Measurements from ENCODE around the gene RGS8.

RGS8 gene

DNA sequence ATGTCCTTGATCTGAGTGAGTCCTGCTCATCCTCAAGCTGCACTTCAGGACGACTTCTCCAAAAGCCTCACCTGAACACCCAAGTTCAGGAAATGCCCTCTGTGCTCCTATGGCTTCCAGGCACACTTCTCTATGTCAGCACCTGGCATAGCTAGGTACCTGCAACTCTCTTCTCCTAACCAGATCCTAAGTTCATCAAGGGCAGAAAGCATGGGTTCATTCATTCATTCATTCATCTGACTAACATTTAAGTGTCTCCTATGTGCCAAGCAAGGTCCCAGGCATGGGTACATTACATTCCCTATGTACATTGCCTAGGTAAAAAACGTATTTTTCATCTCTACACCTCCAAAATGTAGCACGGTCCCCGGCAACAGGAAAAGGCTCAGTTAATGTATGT lies 4.0 kb downstream of the RGS8 start:
- H3K4me3 ChIP-seq (ENCODE audit: low read depth, low read length) = no peak overlapping the region
- TF ChIP-seq, protein P1, sequence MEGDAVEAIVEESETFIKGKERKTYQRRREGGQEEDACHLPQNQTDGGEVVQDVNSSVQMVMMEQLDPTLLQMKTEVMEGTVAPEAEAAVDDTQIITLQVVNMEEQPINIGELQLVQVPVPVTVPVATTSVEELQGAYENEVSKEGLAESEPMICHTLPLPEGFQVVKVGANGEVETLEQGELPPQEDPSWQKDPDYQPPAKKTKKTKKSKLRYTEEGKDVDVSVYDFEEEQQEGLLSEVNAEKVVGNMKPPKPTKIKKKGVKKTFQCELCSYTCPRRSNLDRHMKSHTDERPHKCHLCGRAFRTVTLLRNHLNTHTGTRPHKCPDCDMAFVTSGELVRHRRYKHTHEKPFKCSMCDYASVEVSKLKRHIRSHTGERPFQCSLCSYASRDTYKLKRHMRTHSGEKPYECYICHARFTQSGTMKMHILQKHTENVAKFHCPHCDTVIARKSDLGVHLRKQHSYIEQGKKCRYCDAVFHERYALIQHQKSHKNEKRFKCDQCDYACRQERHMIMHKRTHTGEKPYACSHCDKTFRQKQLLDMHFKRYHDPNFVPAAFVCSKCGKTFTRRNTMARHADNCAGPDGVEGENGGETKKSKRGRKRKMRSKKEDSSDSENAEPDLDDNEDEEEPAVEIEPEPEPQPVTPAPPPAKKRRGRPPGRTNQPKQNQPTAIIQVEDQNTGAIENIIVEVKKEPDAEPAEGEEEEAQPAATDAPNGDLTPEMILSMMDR (IDR thresholded peaks at IDR 0.05; ENCODE audit: low read depth, low read length, missing control alignments) = no peak
- DNase-seq (ENCODE audit: low read depth) = no peak

DNA sequence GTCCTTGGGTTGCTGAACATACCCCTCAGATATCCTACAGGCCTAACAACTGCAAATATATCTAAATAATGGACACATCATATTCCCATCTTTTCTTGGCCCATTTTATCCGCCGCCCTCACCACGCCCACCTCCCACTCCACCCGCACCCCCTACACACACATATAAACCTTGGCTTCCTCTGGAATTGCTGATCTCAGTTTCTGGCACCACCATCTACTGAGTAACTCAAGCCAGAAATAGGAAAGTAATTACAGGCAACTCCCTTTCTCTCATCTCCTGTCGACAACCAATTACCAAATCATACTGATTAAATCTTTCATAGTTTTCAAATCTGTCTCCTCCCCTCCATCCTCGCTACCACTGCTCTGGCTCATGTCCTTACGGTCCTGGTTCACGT lies 4.7 kb downstream of the RGS8 start:
- DNase-seq (ENCODE audit: low read depth) = no peak
- TF ChIP-seq, protein P1 (IDR thresholded peaks at IDR 0.05; ENCODE audit: low read depth, low read length, missing control alignments) = no peak

DNA sequence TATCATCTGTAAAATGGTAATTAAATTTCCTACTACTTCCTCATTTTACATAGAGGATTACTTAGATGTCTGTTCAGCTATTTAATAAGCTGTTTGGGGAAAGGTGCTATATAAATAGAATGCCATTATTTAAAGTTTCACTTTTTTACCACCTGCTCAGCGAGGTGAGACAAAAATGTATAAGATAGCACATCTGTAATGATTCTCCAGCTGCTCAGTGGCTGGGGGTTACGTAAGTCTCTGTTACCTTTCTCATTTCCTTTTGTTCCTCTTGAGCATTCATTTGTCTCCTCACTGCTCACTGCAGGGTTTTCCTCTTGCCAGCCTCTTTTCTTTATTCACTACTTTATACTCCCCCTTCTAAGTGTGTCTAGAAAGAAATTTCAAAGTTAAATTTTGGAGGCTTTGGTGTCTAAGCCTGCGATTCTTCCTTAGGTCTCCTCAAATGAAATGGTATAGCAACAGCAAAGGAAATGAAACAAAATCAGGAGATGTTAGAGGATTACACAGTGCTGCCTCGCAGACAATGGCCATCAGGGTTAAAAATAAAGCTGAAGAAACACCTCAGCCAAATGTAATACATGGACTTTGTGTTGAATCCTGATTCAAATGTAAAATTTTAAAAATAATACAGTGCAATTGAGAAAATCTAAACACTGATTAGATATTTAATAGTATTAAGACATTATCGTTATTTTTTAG lies 6.8 kb downstream of the RGS8 start:
- DNase-seq (ENCODE audit: low read depth) = peak; percentile 59
- H3K4me3 ChIP-seq (ENCODE audit: low read depth, low read length) = no peak overlapping the region
- TF ChIP-seq, protein P1 (IDR thresholded peaks at IDR 0.05; ENCODE audit: low read depth, low read length, missing control alignments) = no peak

More for the DNA sequence above, 4.7 kb downstream of the RGS8 start:
- H3K4me3 ChIP-seq (ENCODE audit: low read depth, low read length) = no peak overlapping the region

DNA sequence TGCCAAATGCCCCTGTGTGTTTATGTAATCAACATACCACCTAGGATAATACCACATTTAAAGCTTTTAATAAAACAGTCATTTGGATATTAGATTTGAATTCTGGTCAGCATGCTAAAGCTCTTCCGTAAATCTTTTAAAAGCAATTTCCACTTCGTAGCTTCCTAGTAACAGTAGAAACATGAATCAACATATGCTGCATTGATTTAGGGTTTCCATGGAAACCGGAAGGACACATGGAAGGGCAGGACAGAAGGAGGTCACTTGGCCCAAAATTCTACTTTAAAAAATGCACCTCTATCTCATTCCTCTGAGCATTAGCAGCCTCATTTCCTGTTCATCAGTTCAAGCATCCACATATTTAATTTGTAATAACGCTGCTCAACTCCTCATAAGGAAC lies 8.1 kb downstream of the RGS8 start:
- TF ChIP-seq, protein P1 (IDR thresholded peaks at IDR 0.05; ENCODE audit: low read depth, low read length, missing control alignments) = no peak
- DNase-seq (ENCODE audit: low read depth) = no peak
- no peak overlapping the region for H3K4me3 ChIP-seq (ENCODE audit: low read depth, low read length)

DNA sequence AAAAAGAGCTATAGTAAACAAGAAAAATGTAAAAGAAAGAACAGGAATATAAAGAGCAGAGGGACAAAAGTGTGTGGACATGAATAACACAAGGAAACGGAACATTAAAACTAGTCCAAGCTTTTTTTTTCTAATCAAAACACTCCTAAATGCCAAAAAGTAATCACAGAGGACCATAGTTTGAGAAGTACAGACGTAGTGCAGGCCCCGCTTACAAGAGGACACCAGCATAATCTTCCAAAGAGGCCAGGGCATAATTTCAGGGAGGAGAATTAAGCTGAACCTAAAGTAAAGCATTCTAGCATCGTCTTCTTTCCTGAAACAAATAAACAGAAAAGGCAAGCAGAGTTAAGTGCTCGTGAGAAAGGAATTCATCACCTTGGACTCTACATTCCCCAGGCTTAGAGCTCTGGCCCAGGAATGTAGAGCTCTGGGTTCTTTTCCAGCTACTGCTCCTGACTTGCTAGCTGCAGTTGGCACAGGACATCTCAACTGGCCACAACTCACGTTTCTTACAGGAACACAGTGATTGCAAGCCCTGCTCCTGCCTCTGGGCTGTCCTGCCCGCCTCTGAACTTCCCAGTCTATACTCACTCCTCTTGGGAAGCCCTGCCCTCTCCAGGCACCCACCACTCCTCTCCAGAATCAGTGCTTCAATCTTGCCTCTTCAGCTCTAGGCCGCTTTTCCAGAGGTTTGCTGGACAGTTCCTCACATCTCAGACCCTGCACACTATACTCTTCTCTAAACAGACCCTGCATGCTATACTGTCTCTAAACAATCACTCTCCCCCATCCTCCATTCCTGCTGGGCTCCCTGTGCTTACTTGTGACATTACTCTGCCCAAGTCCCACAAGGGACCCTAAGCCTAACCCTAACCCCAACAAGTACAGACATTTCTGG lies 9.8 kb downstream of the RGS8 start:
- TF ChIP-seq, protein P1 (IDR thresholded peaks at IDR 0.05; ENCODE audit: low read depth, low read length, missing control alignments) = no peak
- no peak overlapping the region for H3K4me3 ChIP-seq (ENCODE audit: low read depth, low read length)
- DNase-seq (ENCODE audit: low read depth) = no peak

DNA sequence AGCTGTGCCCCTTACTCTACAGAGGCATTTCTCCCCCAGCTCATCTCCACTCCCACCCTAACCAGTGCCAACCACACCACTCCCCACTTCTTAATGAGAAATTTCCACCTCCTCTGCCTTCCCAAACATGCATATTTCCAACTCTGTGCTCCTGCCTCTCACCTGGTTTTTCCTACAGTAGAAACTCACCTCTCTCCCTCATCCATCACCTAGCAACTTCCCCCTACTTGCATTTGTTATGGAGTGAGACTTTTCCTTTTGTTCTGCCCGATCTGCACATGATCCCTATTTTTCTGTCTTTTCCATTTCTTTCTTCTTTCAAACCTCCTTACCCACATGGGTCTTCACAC lies 11.9 kb downstream of the RGS8 start:
- H3K4me3 ChIP-seq (ENCODE audit: low read depth, low read length) = no peak overlapping the region
- TF ChIP-seq, protein P1 (IDR thresholded peaks at IDR 0.05; ENCODE audit: low read depth, low read length, missing control alignments) = no peak
- no peak for DNase-seq (ENCODE audit: low read depth)

Data from GM12864 (cell line).